ENCODE data around the gene PRPF40A.

GRCh38 chr2:152613235-152613634, 104.0 kb downstream of the PRPF40A start:
- TF ChIP-seq GATA2 (IDR thresholded peaks at IDR 0.05; ENCODE audit: low read depth, low read length) = no peak
- TF ChIP-seq GATA3 (IDR thresholded peaks at IDR 0.05; ENCODE audit: low read depth, low read length) = no peak
